ENCODE data around the gene SMAD3. TPM values are rescaled to one million over a fixed set of nuclear protein-coding genes. Genes with fewer than 3 reads are reported as not detected.

The SMAD3 gene
- total and polyA plus RNA-seq, 2 donors (not counting 1 experiment from before 2014, with no cell fraction given): 55.9 to 163 TPM

- H3K4me2 ChIP-seq (replicated peaks; ENCODE audit: low read depth, low read length, poor library complexity, severe bottlenecking): no peak overlapping the region
- no peak overlapping the region for H3K27ac Mint-ChIP-seq
- H3K27ac ChIP-seq (ENCODE audit: low read length in 2 of 2): no peak overlapping the region
- TF ChIP-seq EZH2 (IDR thresholded peaks at IDR 0.05; ENCODE audit: borderline replicate concordance, insufficient read depth, low read depth, low read length, poor library complexity, severe bottlenecking) (no peak), CTCF (IDR thresholded peaks at IDR 0.05) (no peak)
- H3K4me3 ChIP-seq (ENCODE audit: control extremely low read depth in 1 of 5, extremely low read depth in 1 of 5, insufficient read depth in 1 of 5, low read depth in 2 of 5, low read length in 4 of 5): no peak overlapping the region
- no peaks in the 10 kb centered on the region for H3K9me3 Mint-ChIP-seq (ENCODE audit: insufficient read depth)
- H3K9me3 ChIP-seq (ENCODE audit: control extremely low read depth in 1 of 3, control insufficient read depth in 2 of 3, insufficient read depth in 1 of 3, low read length in 2 of 3): no peaks in the 10 kb centered on the region
- H3K4me1 ChIP-seq (ENCODE audit: control insufficient read depth in 2 of 2, insufficient read depth in 2 of 2, low read length in 2 of 2): no peaks in the 10 kb centered on the region
- ATAC-seq (ENCODE audit: low read depth): no peak
- intact Hi-C loops (cut with micrococcal nuclease): no loop called here
- H3K4me1 Mint-ChIP-seq: peaks cover 6% of the 10 kb centered on the region
- H3K9ac ChIP-seq (ENCODE audit: low read length): no peak overlapping the region
- POLR2A ChIA-PET: no interaction called here
- no peaks in the 10 kb centered on the region for H3K27me3 Mint-ChIP-seq
- no peak overlapping the region for H2AFZ ChIP-seq (ENCODE audit: insufficient read depth, low read depth, low read length, poor library complexity, severe bottlenecking)
- no peaks in the 10 kb centered on the region for H3K79me2 ChIP-seq (ENCODE audit: control insufficient read depth, insufficient read depth, low read length)
- CTCF ChIA-PET: interaction anchor here (1.0 kb wide), 1 partner anchor 244 kb away, joined by 3 read pairs; no protein-coding TSS in a partner anchor
- no peak overlapping the region for H3K4me3 Mint-ChIP-seq
- peaks cover 14 to 84% of the 10 kb centered on the region in 2 experiments for H3K36me3 ChIP-seq (replicated peaks in 1 of 2; ENCODE audit: control extremely low read depth in 1 of 2, control insufficient read depth in 1 of 2, extremely low read depth in 1 of 2, insufficient read depth in 2 of 2, low read length in 1 of 2)
- no peak for DNase-seq
- H3K27me3 ChIP-seq (replicated peaks in 1 of 4; ENCODE audit: control extremely low read depth in 1 of 4, control insufficient read depth in 3 of 4, insufficient read depth in 4 of 4, low read length in 3 of 4): no peaks in the 10 kb centered on the region
- H4K20me1 ChIP-seq (ENCODE audit: control insufficient read depth, insufficient read depth, low read length, poor library complexity, severe bottlenecking): peaks cover 1% of the 10 kb centered on the region
- WGBS (ENCODE audit: insufficient coverage): no CpG with 5 or more reads among the region's 2 CpGs
Observed at GRCh38 chr15:67190326-67190725, 124.9 kb downstream of the SMAD3 start.

DNA sequence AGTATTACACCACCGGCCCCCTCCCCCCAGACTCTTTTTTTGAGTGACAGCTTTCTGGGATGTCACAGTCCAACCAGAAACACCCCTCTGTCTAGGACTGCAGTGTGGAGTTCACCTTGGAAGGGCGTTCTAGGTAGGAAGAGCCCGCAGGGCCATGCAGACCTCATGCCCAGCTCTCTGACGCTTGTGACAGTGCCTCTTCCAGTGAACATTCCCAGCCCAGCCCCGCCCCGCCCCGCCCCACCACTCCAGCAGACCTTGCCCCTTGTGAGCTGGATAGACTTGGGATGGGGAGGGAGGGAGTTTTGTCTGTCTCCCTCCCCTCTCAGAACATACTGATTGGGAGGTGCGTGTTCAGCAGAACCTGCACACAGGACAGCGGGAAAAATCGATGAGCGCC is 125.4 kb downstream of the SMAD3 start:
- no peak overlapping the region for H2AFZ ChIP-seq (ENCODE audit: insufficient read depth, low read depth, low read length, poor library complexity, severe bottlenecking)
- H3K79me2 ChIP-seq (ENCODE audit: control insufficient read depth, insufficient read depth, low read length): no peaks in the 10 kb centered on the region
- H3K27me3 ChIP-seq (replicated peaks in 1 of 4; ENCODE audit: control extremely low read depth in 1 of 4, control insufficient read depth in 3 of 4, insufficient read depth in 4 of 4, low read length in 3 of 4): no peaks in the 10 kb centered on the region
- Mint-ChIP-seq H3K4me3 (no peak overlapping the region), H3K27me3 (no peaks in the 10 kb centered on the region), H3K27ac (peak overlapping the region; percentile 15), H3K4me1 (peaks cover 3% of the 10 kb centered on the region), H3K9me3 (ENCODE audit: insufficient read depth) (no peaks in the 10 kb centered on the region)
- intact Hi-C loops (cut with micrococcal nuclease): no loop called here
- no peak overlapping the region for H3K9ac ChIP-seq (ENCODE audit: low read length)
- TF ChIP-seq CTCF (IDR thresholded peaks at IDR 0.05) (no peak), EZH2 (IDR thresholded peaks at IDR 0.05; ENCODE audit: borderline replicate concordance, insufficient read depth, low read depth, low read length, poor library complexity, severe bottlenecking) (no peak)
- POLR2A ChIA-PET: no interaction called here
- no peak overlapping the region for H3K27ac ChIP-seq (ENCODE audit: low read length in 2 of 2)
- no peaks in the 10 kb centered on the region for H3K4me1 ChIP-seq (ENCODE audit: control insufficient read depth in 2 of 2, insufficient read depth in 2 of 2, low read length in 2 of 2)
- H4K20me1 ChIP-seq (ENCODE audit: control insufficient read depth, insufficient read depth, low read length, poor library complexity, severe bottlenecking): no peaks in the 10 kb centered on the region
- CTCF ChIA-PET: interaction anchor here (1.0 kb wide), 1 partner anchor 245 kb away, joined by 3 read pairs; no protein-coding TSS in a partner anchor
- peaks cover 14 to 81% of the 10 kb centered on the region in 2 experiments for H3K36me3 ChIP-seq (replicated peaks in 1 of 2; ENCODE audit: control extremely low read depth in 1 of 2, control insufficient read depth in 1 of 2, extremely low read depth in 1 of 2, insufficient read depth in 2 of 2, low read length in 1 of 2)
- no peak overlapping the region for H3K4me2 ChIP-seq (replicated peaks; ENCODE audit: low read depth, low read length, poor library complexity, severe bottlenecking)
- DNase-seq: no peak
- no peak overlapping the region for H3K4me3 ChIP-seq (ENCODE audit: control extremely low read depth in 1 of 5, extremely low read depth in 1 of 5, insufficient read depth in 1 of 5, low read depth in 2 of 5, low read length in 4 of 5)
- no peaks in the 10 kb centered on the region for H3K9me3 ChIP-seq (ENCODE audit: control extremely low read depth in 1 of 3, control insufficient read depth in 2 of 3, insufficient read depth in 1 of 3, low read length in 2 of 3)
- no peak for ATAC-seq (ENCODE audit: low read depth)
- WGBS (ENCODE audit: insufficient coverage): 100% methylated on average over 1 of the region's 11 CpGs
